ENCODE measurements around the gene C22orf31.
A peak's percentile ranks its signal among the peaks of the same experiment; 100 is the strongest.
"Not testable (repeated sequence)": the region's sequence is repeated elsewhere in the genome, so short reads cannot be mapped to it uniquely, and the experiment has no call there.

The C22orf31 gene

GRCh38 chr22:29061773-29062172, at the start of gene C22orf31:
C22orf31 (minus strand) TSS chr22:29061831; CDS start chr22:29061792, 39 bp downstream.
- DNase-seq, result no peak

- DNase-seq, result no peak
Observed at GRCh38 chr22:29110946-29111345, 49.3 kb upstream of the C22orf31 start.

GRCh38 chr22:29109822-29110221, 48.2 kb upstream of the C22orf31 start:
- DNase-seq, result no peak

- DNase-seq, result no peak
Observed at GRCh38 chr22:29108137-29108536, 46.5 kb upstream of the C22orf31 start.

- DNase-seq, result no peak
Observed at GRCh38 chr22:29106839-29107238, 45.2 kb upstream of the C22orf31 start.

- DNase-seq, result no peak
Observed at GRCh38 chr22:29105468-29105867, 43.8 kb upstream of the C22orf31 start.

- DNase-seq, result no peak
Observed at GRCh38 chr22:29103121-29103520, 41.5 kb upstream of the C22orf31 start.

- DNase-seq, result no peak
Observed at GRCh38 chr22:29102300-29102699, 40.7 kb upstream of the C22orf31 start.

- no peak for DNase-seq
Observed at GRCh38 chr22:29098296-29098695, 36.7 kb upstream of the C22orf31 start.

- no peak for DNase-seq
Observed at GRCh38 chr22:29096736-29097669, 35.4 kb upstream of the C22orf31 start.

- DNase-seq, result peak in 1 of 2 experiments; percentile 0
Observed at GRCh38 chr22:29095459-29095858, 33.8 kb upstream of the C22orf31 start.

- no peak for DNase-seq
Observed at GRCh38 chr22:29093501-29094300, 32.1 kb upstream of the C22orf31 start.

GRCh38 chr22:29093030-29093429, 31.4 kb upstream of the C22orf31 start:
- DNase-seq, result no peak

GRCh38 chr22:29092243-29092642, 30.6 kb upstream of the C22orf31 start:
- DNase-seq, result no peak

- DNase-seq, result no peak
Observed at GRCh38 chr22:29090039-29090438, 28.4 kb upstream of the C22orf31 start.

GRCh38 chr22:29089507-29089906, 27.9 kb upstream of the C22orf31 start:
- no peak for DNase-seq

- DNase-seq, result no peak
Observed at GRCh38 chr22:29088809-29089208, 27.2 kb upstream of the C22orf31 start.

- no peak for DNase-seq
Observed at GRCh38 chr22:29087012-29087411, 25.4 kb upstream of the C22orf31 start.

- no peak for DNase-seq
Observed at GRCh38 chr22:29083933-29084591, 22.4 kb upstream of the C22orf31 start.

GRCh38 chr22:29083576-29083932, 21.9 kb upstream of the C22orf31 start:
- not testable (repeated sequence) for DNase-seq

GRCh38 chr22:29082826-29083545, 21.4 kb upstream of the C22orf31 start:
- DNase-seq, result no peak

- DNase-seq, result no peak
Observed at GRCh38 chr22:29081517-29082236, 20.0 kb upstream of the C22orf31 start.

Data from NCI-H2081 (cell line).